Neural progenitor cell (in vitro differentiated cells): ENCODE results near the gene PLAGL1. TPM values are rescaled to one million over a fixed set of nuclear protein-coding genes. Genes with fewer than 3 reads are reported as not detected.

Experiments
- DNase-seq: peaks from one replicate; pipeline ENCODE4 v3.0.0-alpha.2; 2016; ENCODE audit warnings: low spot score
- H2AFZ ChIP-seq: fragments of 200-600 bp; sonication (generic); replicated peaks from 2 replicates; pipeline ENCODE4 v1.6.1; 2016; ENCODE audit warnings: antibody characterized with exemption
- H3F3A ChIP-seq: fragments of 200-600 bp; sonication (generic); 2 replicates; pipeline ENCODE4 v1.6.1; 2016; ENCODE audit warnings: antibody characterized with exemption, low read depth
- H3K27ac ChIP-seq: fragments of 200-600 bp; sonication (generic); 2 replicates; pipeline ENCODE4 v1.5.1; 2016; ENCODE audit warnings: mild to moderate bottlenecking
- H3K27me3 ChIP-seq: fragments of 200-600 bp; sonication (generic); 2 replicates; pipeline ENCODE4 v1.6.1; 2016; ENCODE audit warnings: mild to moderate bottlenecking, moderate library complexity
- H3K36me3 ChIP-seq: fragments of 200-600 bp; sonication (generic); 2 replicates; pipeline ENCODE4 v1.5.1; 2016
- H3K4me1 ChIP-seq: fragments of 200-600 bp; sonication (generic); 2 replicates; pipeline ENCODE4 v1.6.1; 2016; ENCODE audit warnings: mixed run types
- H3K4me2 ChIP-seq: fragments of 200-600 bp; sonication (generic); 2 replicates; pipeline ENCODE4 v1.6.1; 2016
- H3K4me3 ChIP-seq: fragments of 200-600 bp; sonication (generic); 2 replicates; pipeline ENCODE4 v1.5.1; 2016
- H3K79me2 ChIP-seq: fragments of 200-600 bp; sonication (generic); 2 replicates; pipeline ENCODE4 v1.6.1; 2016; ENCODE audit warnings: low read depth
- H3K9ac ChIP-seq: fragments of 200-600 bp; sonication (generic); 2 replicates; pipeline ENCODE4 v1.6.1; 2016
- H3K9me3 ChIP-seq: fragments of 200-600 bp; sonication (generic); 2 replicates; pipeline ENCODE4 v1.5.1; 2016; ENCODE audit warnings: low read depth
- H4K20me1 ChIP-seq: fragments of 200-600 bp; sonication (generic); 2 replicates; pipeline ENCODE4 v1.6.1; 2016; ENCODE audit warnings: low read depth
- H3K27ac Mint-ChIP-seq: 3 replicates; pipeline ENCODE4 v1.8.0; 2021; ENCODE audit warnings: mixed read lengths
- H3K27me3 Mint-ChIP-seq: 2 replicates; pipeline ENCODE4 v1.8.0; 2022; ENCODE audit warnings: low read depth, mild to moderate bottlenecking, inconsistent platforms, moderate library complexity, mixed read lengths; ENCODE audit not compliant: insufficient read depth
- H3K36me3 Mint-ChIP-seq: 3 replicates; pipeline ENCODE4 v1.8.0; 2021; ENCODE audit warnings: mixed read lengths
- H3K4me1 Mint-ChIP-seq: 3 replicates; pipeline ENCODE4 v1.8.0; 2021; ENCODE audit warnings: mixed read lengths
- H3K4me3 Mint-ChIP-seq: 3 replicates; pipeline ENCODE4 v1.8.0; 2021; ENCODE audit warnings: mild to moderate bottlenecking, moderate library complexity, mixed read lengths
- H3K9me3 Mint-ChIP-seq: 3 replicates; pipeline ENCODE4 v1.8.0; 2020; ENCODE audit warnings: mixed read lengths
- CTCF ChIP-seq: fragments of 200-600 bp; sonication (generic); IDR thresholded peaks from 2 replicates; pipeline ENCODE4 v1.5.1; 2017; ENCODE audit warnings: antibody characterized with exemption, mild to moderate bottlenecking
- EZH2 ChIP-seq: fragments of 200-600 bp; sonication (generic); IDR thresholded peaks from 2 replicates; pipeline ENCODE4 v1.6.1; 2017; ENCODE audit warnings: antibody characterized with exemption, mild to moderate bottlenecking, moderate library complexity
- EZH2phosphoT487 ChIP-seq: fragments of 200-600 bp; sonication (generic); IDR thresholded peaks from 2 replicates; pipeline ENCODE4 v1.6.1; 2017; ENCODE audit warnings: antibody characterized with exemption
- total RNA-seq: library from RNA; depleted of rRNA; stranded (reverse); fragments of >200 nt; gene quantifications from 2 replicates; pipeline ENCODE4 v1.2.3, GENCODE V29; 2015; ENCODE audit warnings: low replicate concordance

Gene PLAGL1
- total RNA-seq, 1 donor from 2014 or later, result 5.6 TPM

GRCh38 chr6:143998686-143999085, 9.4 kb downstream of the PLAGL1 start:
- Histone ChIP-seq H3K27me3 (no peaks in the 10 kb centered on the region), H3K79me2 (no peaks in the 10 kb centered on the region), H3K4me3 (no peak overlapping the region), H3K27ac (no peak overlapping the region), H3K9ac (no peak overlapping the region), H4K20me1 (no peaks in the 10 kb centered on the region), H3K4me1 (peaks cover 7% of the 10 kb centered on the region), H2AFZ (no peak overlapping the region), H3K9me3 (peaks cover 8% of the 10 kb centered on the region), H3K4me2 (no peak overlapping the region), H3K36me3 (no peaks in the 10 kb centered on the region), H3F3A (no peaks in the 10 kb centered on the region)
- Mint-ChIP-seq H3K27me3 (peaks cover 3% of the 10 kb centered on the region), H3K9me3 (peaks cover 63% of the 10 kb centered on the region), H3K36me3 (peaks cover 58% of the 10 kb centered on the region), H3K4me3 (no peak overlapping the region), H3K4me1 (no peaks in the 10 kb centered on the region), H3K27ac (no peak overlapping the region)
- no peak for DNase-seq
- TF ChIP-seq EZH2, result no peak
- TF ChIP-seq EZH2phosphoT487, result no peak

GRCh38 chr6:143993965-143994646, 14.0 kb downstream of the PLAGL1 start:
- H3K27me3 ChIP-seq, result no peaks in the 10 kb centered on the region
- Mint-ChIP-seq H3K36me3 (peaks cover 54% of the 10 kb centered on the region), H3K4me3 (no peak overlapping the region), H3K9me3 (peaks cover 61% of the 10 kb centered on the region), H3K4me1 (no peaks in the 10 kb centered on the region), H3K27ac (no peak overlapping the region), H3K27me3 (peaks cover 3% of the 10 kb centered on the region)
- no peaks in the 10 kb centered on the region for H3F3A ChIP-seq
- H4K20me1 ChIP-seq, result no peaks in the 10 kb centered on the region
- no peaks in the 10 kb centered on the region for H3K79me2 ChIP-seq
- peaks cover 7% of the 10 kb centered on the region for H3K4me1 ChIP-seq
- no peak overlapping the region for H3K4me2 ChIP-seq
- H3K36me3 ChIP-seq, result no peaks in the 10 kb centered on the region
- H3K27ac ChIP-seq, result no peak overlapping the region
- DNase-seq, result no peak
- H2AFZ ChIP-seq, result no peak overlapping the region
- TF ChIP-seq EZH2phosphoT487 (no peak), CTCF (no peak)
- no peak overlapping the region for H3K9ac ChIP-seq
- H3K4me3 ChIP-seq, result no peak overlapping the region
- no peaks in the 10 kb centered on the region for H3K9me3 ChIP-seq

GRCh38 chr6:143992285-143992684, 15.8 kb downstream of the PLAGL1 start:
- Histone ChIP-seq H3K9ac (no peak overlapping the region), H3F3A (no peaks in the 10 kb centered on the region), H3K27me3 (peaks cover 11% of the 10 kb centered on the region), H3K4me1 (peaks cover 2% of the 10 kb centered on the region), H2AFZ (no peak overlapping the region), H4K20me1 (no peaks in the 10 kb centered on the region), H3K36me3 (no peaks in the 10 kb centered on the region), H3K27ac (no peak overlapping the region), H3K4me3 (no peak overlapping the region), H3K4me2 (no peak overlapping the region), H3K79me2 (no peaks in the 10 kb centered on the region), H3K9me3 (no peaks in the 10 kb centered on the region)
- no peak for DNase-seq
- H3K9me3 Mint-ChIP-seq, result peaks cover 64% of the 10 kb centered on the region
- TF ChIP-seq EZH2phosphoT487 (no peak), CTCF (no peak), EZH2 (no peak)
- H3K27ac Mint-ChIP-seq, result no peak overlapping the region
- H3K27me3 Mint-ChIP-seq, result peaks cover 5% of the 10 kb centered on the region
- H3K36me3 Mint-ChIP-seq, result peaks cover 54% of the 10 kb centered on the region
- no peaks in the 10 kb centered on the region for H3K4me1 Mint-ChIP-seq
- no peak overlapping the region for H3K4me3 Mint-ChIP-seq

GRCh38 chr6:143986463-143987065, 21.5 kb downstream of the PLAGL1 start:
- Histone ChIP-seq H3K27ac (no peak overlapping the region), H2AFZ (no peak overlapping the region), H3K9ac (no peak overlapping the region), H3K79me2 (no peaks in the 10 kb centered on the region), H3K4me1 (no peaks in the 10 kb centered on the region), H4K20me1 (no peaks in the 10 kb centered on the region), H3K27me3 (peaks cover 45% of the 10 kb centered on the region), H3K36me3 (no peaks in the 10 kb centered on the region), H3K4me3 (no peak overlapping the region), H3K9me3 (no peaks in the 10 kb centered on the region), H3K4me2 (no peak overlapping the region), H3F3A (no peaks in the 10 kb centered on the region)
- H3K4me1 Mint-ChIP-seq, result no peaks in the 10 kb centered on the region
- H3K9me3 Mint-ChIP-seq, result peaks cover 34% of the 10 kb centered on the region
- no peak overlapping the region for H3K27ac Mint-ChIP-seq
- no peak overlapping the region for H3K4me3 Mint-ChIP-seq
- peaks cover 37% of the 10 kb centered on the region for H3K36me3 Mint-ChIP-seq
- no peak for DNase-seq
- TF ChIP-seq CTCF (no peak), EZH2phosphoT487 (no peak), EZH2 (no peak)
- H3K27me3 Mint-ChIP-seq, result peaks cover 5% of the 10 kb centered on the region
